Peyer's patch (tissue), 4 donors: ENCODE measurements around the gene IFNB1. TPM values are rescaled to one million over a fixed set of nuclear protein-coding genes. Genes with fewer than 3 reads are reported as not detected.

ENCODE experiments used
- DNase-seq, 3 donors: peaks; one replicate each; pipeline ENCODE4 v3.0.0-alpha.2; 2017 to 2019
- H3K27ac ChIP-seq, 4 donors: fragments of 200-600 bp; sonication (generic); one replicate each; pipeline ENCODE4 v1.5.1; 2016 to 2019
- H3K27me3 ChIP-seq, 2 donors: fragments of 200-600 bp; sonication (generic); one replicate each; pipeline ENCODE4 v1.5.1; 2019
- H3K36me3 ChIP-seq, 3 donors: fragments of 200-600 bp; sonication (generic); one replicate each; pipeline ENCODE4 v1.5.1; 2016 to 2019
- H3K4me1 ChIP-seq, 4 donors: fragments of 200-600 bp; sonication (generic); one replicate each; pipeline ENCODE4 v1.5.1; 2016 to 2019
- H3K4me3 ChIP-seq, 4 donors: fragments of 200-600 bp; sonication (generic); 1 replicate in 3 of 4; 2 replicates in 1 of 4; pipeline ENCODE4 v1.5.1; 2016 to 2019; ENCODE audit warnings: mild to moderate bottlenecking in 1 of 4
- H3K9me3 ChIP-seq, 4 donors: fragments of 200-600 bp; sonication (generic); one replicate each; pipeline ENCODE4 v1.5.1; 2016 to 2019; ENCODE audit warnings: mild to moderate bottlenecking in 1 of 4
- CTCF ChIP-seq, 6 experiments: fragments of 450-650 bp in 4 of 6; fragments of 200-600 bp in 2 of 6; sonication (generic) in 1 of 6; IDR thresholded peaks; one replicate each; pipeline ENCODE4 v1.5.1; 2017 to 2019; ENCODE audit warnings: antibody characterized with exemption in 6 of 6, mild to moderate bottlenecking in 3 of 6, moderate library complexity in 1 of 6
- POLR2A ChIP-seq, 2 donors: fragments of 450-650 bp; IDR thresholded peaks; one replicate each; pipeline ENCODE4 v1.5.1; 2017; ENCODE audit warnings: antibody characterized with exemption in 2 of 2, mild to moderate bottlenecking in 2 of 2, moderate library complexity in 2 of 2
- total RNA-seq, 4 donors: library from RNA; depleted of rRNA; stranded (reverse); fragments of >200 nt; gene quantifications; one replicate each; pipeline ENCODE4 v1.1.0, GENCODE V29; 2016

The IFNB1 gene
- not detected for total RNA-seq

- Histone ChIP-seq H3K36me3 (no peaks in the 10 kb centered on the region), H3K9me3 (no peaks in the 10 kb centered on the region), H3K4me3 (no peak within 1 kb of the TSS), H3K27ac (no peak within 1 kb of the TSS), H3K4me1 (peaks cover 0 to 2% (median 0%) of the 10 kb centered on the region in 4 donors), H3K27me3 (no peaks in the 10 kb centered on the region)
- no peak for DNase-seq
- no peak for TF ChIP-seq CTCF (IDR thresholded peaks at IDR 0.05)
- no peak for TF ChIP-seq POLR2A (IDR thresholded peaks at IDR 0.05)
Observed at GRCh38 chr9:21077781-21078180, at the start of gene IFNB1. Gene IFNB1 (minus strand): TSS chr9:21077942. CDS start chr9:21077869, 73 bp downstream.

- TF ChIP-seq CTCF (IDR thresholded peaks at IDR 0.05) = no peak
- H3K4me3 ChIP-seq = no peak overlapping the region
- H3K36me3 ChIP-seq = no peaks in the 10 kb centered on the region
- no peak overlapping the region for H3K27ac ChIP-seq
- no peaks in the 10 kb centered on the region for H3K9me3 ChIP-seq
- no peak for DNase-seq
- H3K4me1 ChIP-seq = no peaks in the 10 kb centered on the region
- H3K27me3 ChIP-seq = no peaks in the 10 kb centered on the region
Observed at GRCh38 chr9:21121595-21122251, 44.0 kb upstream of the IFNB1 start.

- H3K9me3 ChIP-seq = no peaks in the 10 kb centered on the region
- H3K4me3 ChIP-seq = no peak overlapping the region
- TF ChIP-seq POLR2A (IDR thresholded peaks at IDR 0.05) (no peak), CTCF (IDR thresholded peaks at IDR 0.05) (no peak)
- no peak for DNase-seq
- no peaks in the 10 kb centered on the region for H3K36me3 ChIP-seq
- H3K4me1 ChIP-seq = no peaks in the 10 kb centered on the region
- H3K27ac ChIP-seq = no peak overlapping the region
- H3K27me3 ChIP-seq = no peaks in the 10 kb centered on the region
Observed at GRCh38 chr9:21121079-21121478, 43.3 kb upstream of the IFNB1 start.

DNA sequence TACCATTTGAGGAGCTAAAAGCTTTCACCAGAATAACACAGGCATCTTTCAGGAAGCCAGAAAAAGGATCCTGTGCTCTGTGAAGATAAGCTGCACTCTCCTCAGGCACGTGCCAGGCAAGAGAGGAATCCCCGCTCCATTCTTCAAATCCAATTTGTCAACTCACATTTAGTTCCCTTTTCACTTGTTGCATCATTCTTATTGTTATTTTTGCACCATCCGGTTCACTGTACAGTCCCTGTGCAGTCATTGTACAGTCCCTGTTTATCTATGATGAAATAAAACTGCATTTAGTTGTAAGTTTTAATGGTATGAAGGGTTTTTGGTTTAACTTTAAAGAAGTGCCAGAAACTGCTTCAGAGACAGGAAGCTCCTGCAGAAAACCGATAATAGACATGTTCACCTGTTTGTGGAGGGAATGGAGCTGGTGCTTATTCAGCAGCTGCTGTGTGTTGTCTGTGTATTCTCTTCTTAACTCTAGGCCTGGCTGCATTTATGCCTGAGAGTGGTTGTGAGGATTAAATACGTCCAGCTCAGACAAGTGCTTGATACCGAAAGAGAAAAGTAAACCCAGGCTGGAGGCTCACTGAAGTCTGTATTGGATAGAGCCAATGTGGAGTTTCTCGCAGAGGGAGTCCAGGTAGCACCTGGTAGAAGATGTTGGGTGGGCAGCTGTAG is 41.5 kb upstream of the IFNB1 start:
- no peak for DNase-seq
- no peak overlapping the region for H3K27ac ChIP-seq
- H3K36me3 ChIP-seq = no peaks in the 10 kb centered on the region
- H3K4me1 ChIP-seq = no peaks in the 10 kb centered on the region
- H3K27me3 ChIP-seq = no peaks in the 10 kb centered on the region
- no peak for TF ChIP-seq POLR2A (IDR thresholded peaks at IDR 0.05)
- H3K9me3 ChIP-seq = no peaks in the 10 kb centered on the region
- no peak overlapping the region for H3K4me3 ChIP-seq

DNA sequence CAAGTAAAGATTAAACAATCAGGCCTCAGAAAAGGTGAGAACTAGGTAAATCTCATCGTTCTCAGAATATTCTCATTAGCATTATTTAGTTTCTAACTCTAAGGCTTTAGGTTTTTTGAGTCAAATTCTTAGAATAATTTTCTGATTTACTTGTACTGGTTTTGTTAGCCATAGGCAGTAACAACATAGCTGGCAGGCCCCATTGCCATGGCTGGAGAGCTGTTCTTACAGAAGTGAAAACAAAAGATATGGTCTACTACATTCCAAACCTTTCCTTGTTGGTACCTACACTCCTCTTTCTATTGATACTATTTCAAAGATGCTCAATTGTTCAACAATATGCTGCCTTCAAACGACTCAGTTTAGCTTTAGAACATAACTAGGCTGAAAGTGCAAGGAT is 36.6 kb upstream of the IFNB1 start:
- no peak overlapping the region for H3K27ac ChIP-seq
- no peaks in the 10 kb centered on the region for H3K4me1 ChIP-seq
- no peaks in the 10 kb centered on the region for H3K27me3 ChIP-seq
- no peaks in the 10 kb centered on the region for H3K36me3 ChIP-seq
- H3K4me3 ChIP-seq = no peak overlapping the region
- H3K9me3 ChIP-seq = no peaks in the 10 kb centered on the region
- TF ChIP-seq POLR2A (IDR thresholded peaks at IDR 0.05) = no peak
- no peak for TF ChIP-seq CTCF (IDR thresholded peaks at IDR 0.05)
- DNase-seq = no peak

GRCh38 chr9:21110708-21111576 is 33.2 kb upstream of the IFNB1 start:
- H3K27me3 ChIP-seq = no peaks in the 10 kb centered on the region
- H3K36me3 ChIP-seq = no peaks in the 10 kb centered on the region
- H3K27ac ChIP-seq = no peak overlapping the region
- no peak overlapping the region for H3K4me3 ChIP-seq
- no peak for TF ChIP-seq POLR2A (IDR thresholded peaks at IDR 0.05)
- TF ChIP-seq CTCF (IDR thresholded peaks at IDR 0.05) = peak; percentile 41 to 91 (median 80)
- no peaks in the 10 kb centered on the region for H3K4me1 ChIP-seq
- no peak for DNase-seq
- H3K9me3 ChIP-seq = no peaks in the 10 kb centered on the region
